Uterus (tissue), 2 donors: ENCODE measurements around the gene TRIM14.

Experiments
- POLR2A ChIP-seq, 2 donors: fragments of 450-650 bp; IDR thresholded peaks; one replicate each; pipeline ENCODE4 v1.6.1; 2016; ENCODE audit warnings: antibody characterized with exemption in 2 of 2, mild to moderate bottlenecking in 1 of 2, moderate library complexity in 1 of 2
- TF ChIP-seq, protein P1 (sequence below), 4 experiments: fragments of 200-600 bp in 2 of 4; fragments of 450-650 bp in 2 of 4; sonication (generic) in 2 of 4; IDR thresholded peaks; one replicate each; pipeline ENCODE4 v1.5.1; 2016 to 2019; ENCODE audit warnings: antibody characterized with exemption in 4 of 4, mild to moderate bottlenecking in 2 of 4, moderate library complexity in 1 of 4

DNA sequence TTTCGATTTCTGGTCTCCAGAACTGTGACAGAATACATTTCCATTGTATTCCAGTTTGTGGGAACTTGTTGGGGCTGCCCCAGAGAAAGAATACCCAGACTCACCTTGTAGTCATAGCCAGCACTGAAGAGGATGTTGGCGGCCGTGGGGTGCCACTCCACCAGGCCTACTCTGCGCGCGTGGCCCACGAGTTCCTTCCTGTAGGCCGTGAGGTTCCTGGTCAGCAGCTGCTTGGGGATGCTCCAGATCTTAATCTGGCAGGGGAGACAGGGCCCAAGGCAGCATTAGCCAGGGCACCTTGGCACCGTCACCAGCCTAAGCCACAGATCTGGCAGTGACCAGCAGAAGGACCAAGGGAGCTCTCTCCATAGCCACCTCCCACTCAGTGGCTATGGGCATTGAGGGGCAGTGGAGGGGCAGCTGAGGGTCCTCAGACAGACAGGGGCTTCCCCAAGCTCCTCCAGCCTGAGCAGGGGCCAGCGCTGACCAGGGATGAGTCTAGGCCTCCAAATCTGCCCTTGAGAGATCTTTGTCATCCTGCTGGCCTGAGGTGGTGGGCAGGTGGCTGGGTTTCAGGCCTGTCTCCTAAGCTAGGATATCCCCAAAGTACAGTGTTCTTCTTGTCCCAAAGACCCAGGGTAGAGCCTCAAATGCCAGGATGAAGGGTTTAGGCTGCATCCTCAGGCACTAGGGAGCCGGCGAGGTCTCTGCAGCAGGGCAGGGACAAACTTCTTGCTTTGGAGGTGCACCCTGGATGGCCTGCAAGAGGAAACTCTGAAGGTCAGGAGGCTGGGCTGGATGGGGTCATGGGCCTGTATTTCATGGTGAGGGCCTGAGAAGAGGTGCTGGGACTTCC lies 15.9 kb upstream of the TRIM14 start:
- TF ChIP-seq, protein P1, sequence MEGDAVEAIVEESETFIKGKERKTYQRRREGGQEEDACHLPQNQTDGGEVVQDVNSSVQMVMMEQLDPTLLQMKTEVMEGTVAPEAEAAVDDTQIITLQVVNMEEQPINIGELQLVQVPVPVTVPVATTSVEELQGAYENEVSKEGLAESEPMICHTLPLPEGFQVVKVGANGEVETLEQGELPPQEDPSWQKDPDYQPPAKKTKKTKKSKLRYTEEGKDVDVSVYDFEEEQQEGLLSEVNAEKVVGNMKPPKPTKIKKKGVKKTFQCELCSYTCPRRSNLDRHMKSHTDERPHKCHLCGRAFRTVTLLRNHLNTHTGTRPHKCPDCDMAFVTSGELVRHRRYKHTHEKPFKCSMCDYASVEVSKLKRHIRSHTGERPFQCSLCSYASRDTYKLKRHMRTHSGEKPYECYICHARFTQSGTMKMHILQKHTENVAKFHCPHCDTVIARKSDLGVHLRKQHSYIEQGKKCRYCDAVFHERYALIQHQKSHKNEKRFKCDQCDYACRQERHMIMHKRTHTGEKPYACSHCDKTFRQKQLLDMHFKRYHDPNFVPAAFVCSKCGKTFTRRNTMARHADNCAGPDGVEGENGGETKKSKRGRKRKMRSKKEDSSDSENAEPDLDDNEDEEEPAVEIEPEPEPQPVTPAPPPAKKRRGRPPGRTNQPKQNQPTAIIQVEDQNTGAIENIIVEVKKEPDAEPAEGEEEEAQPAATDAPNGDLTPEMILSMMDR (IDR thresholded peaks at IDR 0.05) = no peak
- no peak for TF ChIP-seq POLR2A (IDR thresholded peaks at IDR 0.05)
